IMR-90 (cell line): ENCODE data around the gene MLLT3. TPM values are rescaled to one million over a fixed set of nuclear protein-coding genes. Genes with fewer than 3 reads are reported as not detected.

Experiments
- ATAC-seq: fragments of 200-7000 bp; cut with Tn5 transposase; 2 replicates; pipeline ENCODE4 v1.9.1; 2020; ENCODE audit warnings: low read depth, mild to moderate bottlenecking, moderate library complexity
- BruUV-seq: library from RNA; stranded (reverse); fragments of 400-500 nt; replicated peaks from 2 replicates; lab custom pipeline; 2021; lab: Mats Ljungman, UMichigan
- CTCF ChIA-PET: fragments of 300-600 bp; formaldehyde crosslinking; extraction: SDS; loops from one replicate; lab custom pipeline; 2021; ENCODE audit warnings: antibody characterized with exemption; lab: Yijun Ruan, JAX
- POLR2A ChIA-PET: fragments of 300-600 bp; sonication (Branson Sonifier 250); formaldehyde crosslinking; loops from one replicate; lab custom pipeline; 2022; ENCODE audit warnings: antibody characterized with exemption; ENCODE audit not compliant: unreplicated experiment; lab: Charles Lee
- DNase-seq: peaks from one replicate; pipeline ENCODE4 v3.0.0; 2013
- H2AFZ ChIP-seq: replicated peaks from 2 replicates; pipeline ENCODE3; 2013; ENCODE audit warnings: low read length, mild to moderate bottlenecking; ENCODE audit not compliant: poor library complexity
- H2AK5ac ChIP-seq: 2 replicates; pipeline ENCODE4 v1.6.1; 2013; ENCODE audit warnings: low read depth, low read length, inconsistent platforms
- H2AK9ac ChIP-seq: replicated peaks from 2 replicates; pipeline ENCODE3; 2013; ENCODE audit warnings: mild to moderate bottlenecking, low read depth, low read length, moderate library complexity; ENCODE audit not compliant: poor library complexity
- H2BK120ac ChIP-seq: 2 replicates; pipeline ENCODE4 v1.6.1; 2013; ENCODE audit warnings: low read depth, low read length, inconsistent platforms
- H2BK15ac ChIP-seq: 3 replicates; pipeline ENCODE4 v1.6.1; 2013; ENCODE audit warnings: low read depth, low read length, inconsistent platforms
- H2BK20ac ChIP-seq: 2 replicates; pipeline ENCODE4 v1.6.1; 2013; ENCODE audit warnings: low read depth, mild to moderate bottlenecking, inconsistent platforms, low read length, moderate library complexity
- H2BK5ac ChIP-seq: 2 replicates; pipeline ENCODE4 v1.6.1; 2013; ENCODE audit warnings: mild to moderate bottlenecking, low read depth, low read length, inconsistent platforms; ENCODE audit not compliant: poor library complexity, severe bottlenecking
- H3K14ac ChIP-seq: replicated peaks from 2 replicates; pipeline ENCODE4 v1.6.1; 2013; ENCODE audit warnings: low read depth, low read length, inconsistent platforms
- H3K18ac ChIP-seq: 2 replicates; pipeline ENCODE4 v1.6.1; 2013; ENCODE audit warnings: low read depth, low read length, control low read depth
- H3K23ac ChIP-seq: 2 replicates; pipeline ENCODE4 v1.6.1; 2013; ENCODE audit warnings: low read depth, low read length, inconsistent platforms
- H3K27ac ChIP-seq: 2 replicates; pipeline ENCODE4 v1.5.1; 2013; ENCODE audit warnings: mild to moderate bottlenecking, control low read depth, low read length; ENCODE audit not compliant: insufficient read depth
- H3K27me3 ChIP-seq: 2 replicates; pipeline ENCODE4 v1.6.1; 2013; ENCODE audit warnings: low read length; ENCODE audit not compliant: control insufficient read depth, insufficient read depth
- H3K36me3 ChIP-seq: 2 replicates; pipeline ENCODE4 v1.6.1; 2013; ENCODE audit warnings: low read length, mixed read lengths; ENCODE audit not compliant: control insufficient read depth, insufficient read depth
- H3K4ac ChIP-seq: 2 replicates; pipeline ENCODE4 v1.6.1; 2013; ENCODE audit warnings: low read depth, low read length, inconsistent platforms
- H3K4me1 ChIP-seq: 2 replicates; pipeline ENCODE4 v1.6.1; 2013; ENCODE audit warnings: low read length, mixed read lengths; ENCODE audit not compliant: control insufficient read depth, insufficient read depth
- H3K4me2 ChIP-seq: 2 replicates; pipeline ENCODE4 v1.6.1; 2013; ENCODE audit warnings: low read depth, mild to moderate bottlenecking, control low read depth, low read length, moderate library complexity
- H3K4me3 ChIP-seq: 2 replicates; pipeline ENCODE4 v1.5.1; 2013; ENCODE audit warnings: low read depth, mild to moderate bottlenecking, control low read depth, low read length, moderate library complexity; ENCODE audit not compliant: insufficient read depth
- H3K56ac ChIP-seq: 2 replicates; pipeline ENCODE4 v1.6.1; 2013; ENCODE audit warnings: low read length, inconsistent platforms; ENCODE audit not compliant: insufficient read depth; ENCODE audit errors: extremely low read depth
- H3K79me1 ChIP-seq, 2 experiments: 2 replicates each; pipeline ENCODE4 v1.6.1; 2013; ENCODE audit warnings: low read length in 2 of 2, inconsistent platforms in 1 of 2, low read depth in 1 of 2
- H3K9ac ChIP-seq: 2 replicates; pipeline ENCODE4 v1.6.1; 2013; ENCODE audit warnings: low read depth, low read length, control low read depth
- H3K9me1 ChIP-seq: 2 replicates; pipeline ENCODE4 v1.6.1; 2013; ENCODE audit warnings: low read length, inconsistent platforms; ENCODE audit not compliant: insufficient read depth
- H3K9me3 ChIP-seq: 2 replicates; pipeline ENCODE4 v1.6.1; 2013; ENCODE audit warnings: low read length; ENCODE audit not compliant: control insufficient read depth, insufficient read depth
- H4K20me1 ChIP-seq: 2 replicates; pipeline ENCODE4 v1.6.1; 2013; ENCODE audit warnings: low read length, inconsistent platforms; ENCODE audit not compliant: insufficient read depth
- H4K5ac ChIP-seq: 2 replicates; pipeline ENCODE4 v1.6.1; 2013; ENCODE audit warnings: mild to moderate bottlenecking, low read depth, low read length, control low read depth
- H4K8ac ChIP-seq, 2 experiments: 2 replicates each; pipeline ENCODE4 v1.6.1; 2013; ENCODE audit warnings: low read depth in 2 of 2, low read length in 2 of 2, control low read depth in 1 of 2, inconsistent platforms in 1 of 2
- H4K91ac ChIP-seq: 2 replicates; pipeline ENCODE4 v1.6.1; 2013; ENCODE audit warnings: low read depth, low read length, inconsistent platforms; ENCODE audit not compliant: insufficient read depth
- ELK1 ChIP-seq: fragments of 150-350 bp; IDR thresholded peaks from 2 replicates; pipeline ENCODE4 v1.6.1; 2016; ENCODE audit warnings: low read depth, mild to moderate bottlenecking, low read length, moderate library complexity, borderline replicate concordance
- MAFK ChIP-seq: IDR thresholded peaks from 2 replicates; pipeline ENCODE4 v1.6.1; 2012; ENCODE audit warnings: low read depth, low read length, improper control_type of control experiment
- MAZ ChIP-seq: IDR thresholded peaks from 2 replicates; pipeline ENCODE4 v1.6.1; 2012; ENCODE audit warnings: low read depth, mild to moderate bottlenecking, low read length, improper control_type of control experiment, moderate library complexity, borderline replicate concordance
- MXI1 ChIP-seq: IDR thresholded peaks from 2 replicates; pipeline ENCODE4 v1.6.1; 2012; ENCODE audit warnings: low read depth, mild to moderate bottlenecking, low read length, moderate library complexity, borderline replicate concordance
- NFE2L2 ChIP-seq: fragments of 150-350 bp; IDR thresholded peaks from 2 replicates; pipeline ENCODE4 v1.6.1; 2016; ENCODE audit warnings: low read depth, mild to moderate bottlenecking, low read length
- RFX5 ChIP-seq: IDR thresholded peaks from 2 replicates; pipeline ENCODE4 v1.8.0; 2012; ENCODE audit warnings: low read depth, mild to moderate bottlenecking, low read length, moderate library complexity
- WGBS, 2 experiments: methylation state at CpG; one replicate each; pipeline versions ENCODE4 v1.1.5 to v1.1.7; 2013; ENCODE audit warnings: missing lambda C conversion rate in 2 of 2; ENCODE audit not compliant: insufficient read length in 1 of 2; ENCODE audit errors: extremely low coverage in 2 of 2; 5-methylcytosine and 5-hydroxymethylcytosine counted together
- dilution Hi-C: fragments of 300-500 bp; cut with HindIII; formaldehyde crosslinking; loops from one replicate; pipeline ENCODE4 v1.14.3; 2018; ENCODE audit warnings: low sequenced_read_pairs; ENCODE audit not compliant: unreplicated experiment
- in situ Hi-C: fragments of 300-500 bp; cut with MboI; formaldehyde crosslinking; loops from 3 replicates; pipeline ENCODE4 v1.14.3; 2019; ENCODE audit warnings: low sequenced_read_pairs, inconsistent platforms, mixed read lengths
- intact Hi-C: fragments of 100-400 bp; cut with micrococcal nuclease; formaldehyde crosslinking; loops from 2 replicates; pipeline ENCODE4 v1.10.0; 2022
- polyA plus RNA-seq, 3 experiments: library from polyadenylated mRNA; depleted of rRNA; stranded (reverse); fragments of >200 nt; gene quantifications; 2 replicates each; pipeline ENCODE4 v1.2.3, GENCODE V29; 2012; ENCODE audit warnings: low replicate concordance in 1 of 3
- total RNA-seq: library from RNA; depleted of rRNA; stranded (reverse); fragments of >200 nt; gene quantifications from 2 replicates; pipeline ENCODE4 v1.2.3, GENCODE V29; 2012

The MLLT3 gene
- total and polyA plus RNA-seq, 2 of the 4 experiments (the other 2 are of a cell fraction) = 10.4 to 21.1 TPM

GRCh38 chr9:20441166-20441565 lies 181.1 kb downstream of the MLLT3 start:
- dilution Hi-C loops (no loop called here), intact Hi-C loops (no loop called here), in situ Hi-C loops (no loop called here)
- no peaks in the 10 kb centered on the region for H4K20me1 ChIP-seq
- no peak overlapping the region for H4K91ac ChIP-seq
- WGBS, 2 experiments = no CpG with 5 or more reads among the region's 4 CpGs
- H2BK15ac ChIP-seq = no peak overlapping the region
- no peak overlapping the region for H2AK9ac ChIP-seq
- no peak overlapping the region for H2BK20ac ChIP-seq
- no peaks in the 10 kb centered on the region for H3K9me3 ChIP-seq
- H2AK5ac ChIP-seq = no peak overlapping the region
- peaks cover 3% of the 10 kb centered on the region for H3K4me1 ChIP-seq
- no peak overlapping the region for H3K23ac ChIP-seq
- no peak overlapping the region for H3K18ac ChIP-seq
- peaks cover under 1 to 2% of the 10 kb centered on the region in 2 experiments; a peak in 1 of 4 replicates for H3K79me1 ChIP-seq
- ChIA-PET CTCF (no interaction called here), POLR2A (no interaction called here)
- no peak overlapping the region for H4K8ac ChIP-seq
- H3K9me1 ChIP-seq = no peaks in the 10 kb centered on the region; the same call in 1 of the 2 replicates
- H2AFZ ChIP-seq = no peak overlapping the region
- H2BK5ac ChIP-seq = no peak overlapping the region
- H2BK120ac ChIP-seq = no peak overlapping the region
- DNase-seq (no peak), ATAC-seq (no peak)
- H3K14ac ChIP-seq = no peak overlapping the region
- H3K36me3 ChIP-seq = peaks cover 3% of the 10 kb centered on the region; the same call in 1 of the 2 replicates
- no peak overlapping the region for H4K5ac ChIP-seq
- H3K27ac ChIP-seq = no peak overlapping the region
- no peaks in the 10 kb centered on the region; the same call in 1 of the 2 replicates for H3K27me3 ChIP-seq
- TF ChIP-seq MAFK (no peak), MAZ (no peak), NFE2L2 (no peak), RFX5 (no peak), MXI1 (no peak), ELK1 (no peak)
- no peak overlapping the region for H3K4me2 ChIP-seq
- no TSS peak for BruUV-seq
- no peak overlapping the region for H3K56ac ChIP-seq
- H3K4me3 ChIP-seq = no peak overlapping the region
- H3K9ac ChIP-seq = no peak overlapping the region
- H3K4ac ChIP-seq = no peak overlapping the region
